GM19324 (cell line): Measurements from ENCODE around the gene PDE6B.

ENCODE experiments used
- ATAC-seq: cut with Tn5 transposase; IDR thresholded peaks from one replicate; pipeline ENCODE4 v1.9.1; 2021; ENCODE audit warnings: mild to moderate bottlenecking, moderate library complexity; ENCODE audit not compliant: unreplicated experiment, low FRiP score

Gene PDE6B

GRCh38 chr4:621296-622070 lies 3.9 kb upstream of the PDE6B start:
- no peak for ATAC-seq

- no peak for ATAC-seq
These were observed 3.0 kb upstream of the PDE6B start for GRCh38 chr4:622071-622995.

GRCh38 chr4:622996-623913 lies 2.1 kb upstream of the PDE6B start:
- no peak for ATAC-seq

GRCh38 chr4:623914-624566 lies 1.3 kb upstream of the PDE6B start:
- no peak for ATAC-seq

- no peak for ATAC-seq
These were observed 323 bp downstream of the PDE6B start for GRCh38 chr4:625631-626161.

- no peak for ATAC-seq
These were observed 1.1 kb downstream of the PDE6B start for GRCh38 chr4:626201-627091.

- no peak for ATAC-seq
These were observed 2.2 kb downstream of the PDE6B start for GRCh38 chr4:627347-628125.

GRCh38 chr4:628311-628741 lies 3.0 kb downstream of the PDE6B start:
- ATAC-seq: no peak

- no peak for ATAC-seq
These were observed 3.7 kb downstream of the PDE6B start for GRCh38 chr4:628821-629635.

- no peak for ATAC-seq
These were observed 4.2 kb downstream of the PDE6B start for GRCh38 chr4:629636-629914.

GRCh38 chr4:629915-630641 lies 4.7 kb downstream of the PDE6B start:
- no peak for ATAC-seq

- no peak for ATAC-seq
These were observed 5.3 kb downstream of the PDE6B start for GRCh38 chr4:630656-631055.

GRCh38 chr4:632196-632790 lies 6.9 kb downstream of the PDE6B start:
- ATAC-seq: no peak

GRCh38 chr4:632926-633325 lies 7.6 kb downstream of the PDE6B start:
- no peak for ATAC-seq

GRCh38 chr4:633406-633805 lies 8.0 kb downstream of the PDE6B start:
- no peak for ATAC-seq

GRCh38 chr4:633976-634598 lies 8.7 kb downstream of the PDE6B start:
- no peak for ATAC-seq
